Stimulated activated memory B cell treated with anti-CD40 and anti-IgM and Interleukin-4, amounts not matched to agents 10 μg/mL and 1 μg/mL and 100 μg/mL, for 72 hours (primary cell): ENCODE results near the gene NCBP1.
"Not testable (repeated sequence)": the region's sequence is repeated elsewhere in the genome, so short reads cannot be mapped to it uniquely, and the experiment has no call there.

ENCODE experiments used
- ATAC-seq: fragments of 150-1000 bp; cut with Tn5 transposase; 2 replicates; pipeline ENCODE4 v1.10.0; 2021
- H3K27ac Mint-ChIP-seq: one replicate; pipeline ENCODE4 v1.8.0; 2022; ENCODE audit warnings: mild to moderate bottlenecking, mixed read lengths
- H3K27me3 Mint-ChIP-seq: one replicate; pipeline ENCODE4 v1.8.0; 2022; ENCODE audit warnings: mixed read lengths
- H3K36me3 Mint-ChIP-seq: one replicate; pipeline ENCODE4 v1.8.0; 2022; ENCODE audit warnings: mixed read lengths
- H3K4me1 Mint-ChIP-seq: one replicate; pipeline ENCODE4 v1.8.0; 2022; ENCODE audit warnings: mixed read lengths
- H3K4me3 Mint-ChIP-seq: one replicate; pipeline ENCODE4 v1.8.0; 2022; ENCODE audit warnings: mild to moderate bottlenecking, moderate library complexity, mixed read lengths
- H3K9me3 Mint-ChIP-seq: one replicate; pipeline ENCODE4 v1.8.0; 2022; ENCODE audit warnings: mixed read lengths

The NCBP1 gene

GRCh38 chr9:97604901-97605645 lies 28.5 kb upstream of the NCBP1 start:
- no peaks in the 10 kb centered on the region for H3K4me1 Mint-ChIP-seq

GRCh38 chr9:97615439-97616072 lies 18.1 kb upstream of the NCBP1 start:
- H3K4me1 Mint-ChIP-seq: peaks cover 21% of the 10 kb centered on the region
- ATAC-seq: no peak

More at GRCh38 chr9:97604901-97605645, 28.5 kb upstream of the NCBP1 start:
- Mint-ChIP-seq H3K9me3 (no peaks in the 10 kb centered on the region), H3K4me3 (no peak overlapping the region), H3K27me3 (no peaks in the 10 kb centered on the region), H3K36me3 (peaks cover 60% of the 10 kb centered on the region), H3K27ac (no peak overlapping the region)
- ATAC-seq: no peak

GRCh38 chr9:97617939-97618416 lies 15.6 kb upstream of the NCBP1 start:
- peak; percentile 59 for ATAC-seq
- H3K27ac Mint-ChIP-seq: peak overlapping the region; percentile 33
- H3K4me1 Mint-ChIP-seq: peaks cover 21% of the 10 kb centered on the region
- H3K27me3 Mint-ChIP-seq: no peaks in the 10 kb centered on the region
- H3K4me3 Mint-ChIP-seq: no peak overlapping the region
- peaks cover 55% of the 10 kb centered on the region for H3K36me3 Mint-ChIP-seq
- no peaks in the 10 kb centered on the region for H3K9me3 Mint-ChIP-seq

More at GRCh38 chr9:97615439-97616072, 18.1 kb upstream of the NCBP1 start:
- no peaks in the 10 kb centered on the region for H3K27me3 Mint-ChIP-seq
- peaks cover 49% of the 10 kb centered on the region for H3K36me3 Mint-ChIP-seq
- no peak overlapping the region for H3K27ac Mint-ChIP-seq
- H3K9me3 Mint-ChIP-seq: no peaks in the 10 kb centered on the region
- H3K4me3 Mint-ChIP-seq: no peak overlapping the region

- Mint-ChIP-seq H3K36me3 (peaks cover 75% of the 10 kb centered on the region), H3K4me1 (peaks cover 21% of the 10 kb centered on the region)
- not testable (repeated sequence) for H3K27me3 Mint-ChIP-seq, H3K4me3 Mint-ChIP-seq, ATAC-seq, H3K27ac Mint-ChIP-seq, H3K9me3 Mint-ChIP-seq
Measured at GRCh38 chr9:97620063-97620462, 13.6 kb upstream of the NCBP1 start.

GRCh38 chr9:97622483-97622882 lies 11.1 kb upstream of the NCBP1 start:
- Mint-ChIP-seq H3K4me1 (peaks cover 13% of the 10 kb centered on the region), H3K36me3 (peaks cover 62% of the 10 kb centered on the region)
- not testable (repeated sequence) for H3K9me3 Mint-ChIP-seq, H3K27me3 Mint-ChIP-seq, H3K27ac Mint-ChIP-seq, H3K4me3 Mint-ChIP-seq, ATAC-seq

GRCh38 chr9:97623946-97624345 lies 9.7 kb upstream of the NCBP1 start:
- no peaks in the 10 kb centered on the region for H3K27me3 Mint-ChIP-seq
- H3K36me3 Mint-ChIP-seq: peaks cover 50% of the 10 kb centered on the region
- no peaks in the 10 kb centered on the region for H3K9me3 Mint-ChIP-seq
- no peak for ATAC-seq
- H3K4me3 Mint-ChIP-seq: no peak overlapping the region
- H3K4me1 Mint-ChIP-seq: peaks cover under 1% of the 10 kb centered on the region
- H3K27ac Mint-ChIP-seq: no peak overlapping the region

- Mint-ChIP-seq H3K27me3 (no peaks in the 10 kb centered on the region), H3K36me3 (peaks cover 43% of the 10 kb centered on the region), H3K4me3 (no peak overlapping the region), H3K4me1 (peaks cover 8% of the 10 kb centered on the region), H3K9me3 (no peaks in the 10 kb centered on the region), H3K27ac (no peak overlapping the region)
- ATAC-seq: no peak
Measured at GRCh38 chr9:97625620-97626019, 8.0 kb upstream of the NCBP1 start.

GRCh38 chr9:97627624-97628023 lies 6.0 kb upstream of the NCBP1 start:
- H3K4me3 Mint-ChIP-seq: no peak overlapping the region
- H3K36me3 Mint-ChIP-seq: peaks cover 24% of the 10 kb centered on the region
- no peak for ATAC-seq
- H3K9me3 Mint-ChIP-seq: no peaks in the 10 kb centered on the region
- no peak overlapping the region for H3K27ac Mint-ChIP-seq
- no peaks in the 10 kb centered on the region for H3K27me3 Mint-ChIP-seq
- peaks cover 21% of the 10 kb centered on the region for H3K4me1 Mint-ChIP-seq

- ATAC-seq: no peak
- Mint-ChIP-seq H3K4me1 (peaks cover 22% of the 10 kb centered on the region), H3K9me3 (no peaks in the 10 kb centered on the region), H3K4me3 (no peak overlapping the region), H3K27ac (no peak overlapping the region), H3K36me3 (peaks cover 16% of the 10 kb centered on the region), H3K27me3 (no peaks in the 10 kb centered on the region)
Measured at GRCh38 chr9:97628668-97629067, 5.0 kb upstream of the NCBP1 start.

- ATAC-seq: no peak
- Mint-ChIP-seq H3K27me3 (no peaks in the 10 kb centered on the region), H3K27ac (no peak overlapping the region), H3K4me1 (peaks cover 26% of the 10 kb centered on the region), H3K9me3 (no peaks in the 10 kb centered on the region), H3K36me3 (peaks cover 11% of the 10 kb centered on the region), H3K4me3 (no peak overlapping the region)
Measured at GRCh38 chr9:97629156-97629555, 4.5 kb upstream of the NCBP1 start.

- no peaks in the 10 kb centered on the region for H3K36me3 Mint-ChIP-seq
- H3K4me3 Mint-ChIP-seq: no peak overlapping the region
- peaks cover 40% of the 10 kb centered on the region for H3K4me1 Mint-ChIP-seq
- H3K9me3 Mint-ChIP-seq: no peaks in the 10 kb centered on the region
- no peak for ATAC-seq
- no peak overlapping the region for H3K27ac Mint-ChIP-seq
- no peaks in the 10 kb centered on the region for H3K27me3 Mint-ChIP-seq
Measured at GRCh38 chr9:97630591-97630990, 3.0 kb upstream of the NCBP1 start.

GRCh38 chr9:97632248-97632984 lies 1.2 kb upstream of the NCBP1 start:
- Mint-ChIP-seq H3K36me3 (peaks cover 5% of the 10 kb centered on the region), H3K4me1 (peaks cover 54% of the 10 kb centered on the region), H3K4me3 (peak overlapping the region; percentile 89)

GRCh38 chr9:97633859-97634490 lies 354 bp downstream of the NCBP1 start:
- no peaks in the 10 kb centered on the region for H3K27me3 Mint-ChIP-seq
- no peaks in the 10 kb centered on the region for H3K9me3 Mint-ChIP-seq
- peaks cover 70% of the 10 kb centered on the region for H3K4me1 Mint-ChIP-seq
- H3K36me3 Mint-ChIP-seq: peaks cover 5% of the 10 kb centered on the region
- peak overlapping the region; percentile 87 for H3K27ac Mint-ChIP-seq
- no peak for ATAC-seq
- H3K4me3 Mint-ChIP-seq: peak overlapping the region; percentile 89

More at GRCh38 chr9:97632248-97632984, 1.2 kb upstream of the NCBP1 start:
- Mint-ChIP-seq H3K27ac (peak overlapping the region; percentile 87), H3K9me3 (no peaks in the 10 kb centered on the region), H3K27me3 (no peaks in the 10 kb centered on the region)
- ATAC-seq: peak; percentile 7

- Mint-ChIP-seq H3K36me3 (peaks cover 5% of the 10 kb centered on the region), H3K27ac (peak overlapping the region; percentile 87), H3K9me3 (no peaks in the 10 kb centered on the region), H3K4me3 (peak overlapping the region; percentile 89), H3K27me3 (no peaks in the 10 kb centered on the region), H3K4me1 (peaks cover 68% of the 10 kb centered on the region)
- ATAC-seq: no peak
Measured at GRCh38 chr9:97635026-97635425, 1.4 kb downstream of the NCBP1 start.

GRCh38 chr9:97636903-97637302 lies 3.3 kb downstream of the NCBP1 start:
- Mint-ChIP-seq H3K4me3 (peak overlapping the region; percentile 2), H3K4me1 (peaks cover 58% of the 10 kb centered on the region), H3K36me3 (peaks cover 11% of the 10 kb centered on the region), H3K27me3 (no peaks in the 10 kb centered on the region), H3K9me3 (no peaks in the 10 kb centered on the region), H3K27ac (peak overlapping the region; percentile 2)
- no peak for ATAC-seq
